LNCAP (cell line): ENCODE measurements around the gene SON.

Experiments
- TF ChIP-seq, protein P1 (sequence below): fragments of 450-650 bp; IDR thresholded peaks from 2 replicates; pipeline ENCODE4 v1.5.1; 2017; ENCODE audit warnings: mild to moderate bottlenecking

SON gene

DNA sequence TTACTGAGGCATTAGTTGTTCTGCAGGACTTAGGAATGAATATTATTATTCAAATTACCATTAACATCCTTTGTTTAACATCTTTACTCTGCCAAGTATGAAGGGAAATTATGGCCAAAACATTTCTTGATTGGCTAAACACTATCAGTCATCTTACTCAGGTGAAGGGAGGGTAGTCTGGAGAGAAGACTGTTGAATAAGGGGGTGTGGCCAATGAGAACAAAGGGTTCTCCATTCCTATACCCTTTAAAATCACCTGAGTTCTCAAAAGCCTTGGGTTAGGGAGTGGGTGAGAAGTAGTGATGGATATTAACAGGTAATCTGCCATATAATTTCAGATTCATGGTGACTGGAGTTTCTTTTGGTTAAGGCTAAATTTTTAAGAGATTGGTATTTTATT lies 79.4 kb downstream of the SON start:
- TF ChIP-seq, protein P1, sequence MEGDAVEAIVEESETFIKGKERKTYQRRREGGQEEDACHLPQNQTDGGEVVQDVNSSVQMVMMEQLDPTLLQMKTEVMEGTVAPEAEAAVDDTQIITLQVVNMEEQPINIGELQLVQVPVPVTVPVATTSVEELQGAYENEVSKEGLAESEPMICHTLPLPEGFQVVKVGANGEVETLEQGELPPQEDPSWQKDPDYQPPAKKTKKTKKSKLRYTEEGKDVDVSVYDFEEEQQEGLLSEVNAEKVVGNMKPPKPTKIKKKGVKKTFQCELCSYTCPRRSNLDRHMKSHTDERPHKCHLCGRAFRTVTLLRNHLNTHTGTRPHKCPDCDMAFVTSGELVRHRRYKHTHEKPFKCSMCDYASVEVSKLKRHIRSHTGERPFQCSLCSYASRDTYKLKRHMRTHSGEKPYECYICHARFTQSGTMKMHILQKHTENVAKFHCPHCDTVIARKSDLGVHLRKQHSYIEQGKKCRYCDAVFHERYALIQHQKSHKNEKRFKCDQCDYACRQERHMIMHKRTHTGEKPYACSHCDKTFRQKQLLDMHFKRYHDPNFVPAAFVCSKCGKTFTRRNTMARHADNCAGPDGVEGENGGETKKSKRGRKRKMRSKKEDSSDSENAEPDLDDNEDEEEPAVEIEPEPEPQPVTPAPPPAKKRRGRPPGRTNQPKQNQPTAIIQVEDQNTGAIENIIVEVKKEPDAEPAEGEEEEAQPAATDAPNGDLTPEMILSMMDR, result no peak
